Endothelial cell of coronary artery (primary cell): ENCODE results near the gene BCAT1. TPM values are rescaled to one million over a fixed set of nuclear protein-coding genes. Genes with fewer than 3 reads are reported as not detected.

Experiments
- total RNA-seq: library from RNA; depleted of rRNA; stranded (reverse); fragments of >200 nt; gene quantifications from 2 replicates; pipeline ENCODE4 v1.2.3, GENCODE V29; 2014

Gene BCAT1
- 118 and 160 TPM in 2 replicates for total RNA-seq

GRCh38 chr12:24948757-24949722 lies at the start of gene BCAT1:
BCAT1 (minus strand) TSS chr12:24949101; CDS start chr12:24948932, 169 bp downstream.

Other genes starting within 250 kb of the BCAT1 start
- under 0.01 TPM in 1 of 2 replicates, not detected in the other for gene DNAI7, start 246.1 kb upstream of the BCAT1 start, total RNA-seq
- gene ETFRF1, start 246.1 kb upstream of the BCAT1 start, total RNA-seq: 7.5 and 8.3 TPM in 2 replicates